SK-N-MC (cell line): ENCODE measurements around the gene SH2D1A.

Experiments used
- DNase-seq: peaks from one replicate; pipeline ENCODE4 v3.0.0-alpha.2; 2011; ENCODE audit warnings: low read depth, low spot score
- H3K27ac ChIP-seq: fragments of 200-600 bp; sonication (generic); 2 replicates; pipeline ENCODE4 v1.5.1; 2016; ENCODE audit warnings: mixed run types
- H3K36me3 ChIP-seq: fragments of 200-600 bp; sonication (generic); 2 replicates; pipeline ENCODE4 v1.6.1; 2017; ENCODE audit warnings: antibody characterized with exemption, low read length, mixed read lengths; ENCODE audit not compliant: insufficient read depth
- H3K4me3 ChIP-seq: fragments of 200-600 bp; sonication (generic); 2 replicates; pipeline ENCODE4 v1.5.1; 2016
- H3K9ac ChIP-seq: fragments of 200-600 bp; sonication (generic); 2 replicates; pipeline ENCODE4 v1.8.0; 2017; ENCODE audit warnings: mixed run types, mixed read lengths; ENCODE audit not compliant: insufficient read length
- H3K9me3 ChIP-seq: fragments of 200-600 bp; sonication (generic); 2 replicates; pipeline ENCODE4 v1.6.1; 2017; ENCODE audit warnings: low read depth, mild to moderate bottlenecking, antibody characterized with exemption, low read length, moderate library complexity, mixed read lengths
- EZH2 ChIP-seq: fragments of 200-600 bp; sonication (generic); IDR thresholded peaks from one replicate; pipeline ENCODE4 v1.6.1; 2017; ENCODE audit warnings: antibody characterized with exemption
- FOXP2 ChIP-seq: optimal IDR thresholded peaks from 2 replicates; pipeline ENCODE3; 2011; ENCODE audit warnings: mild to moderate bottlenecking, moderate library complexity; ENCODE audit not compliant: insufficient read depth; ENCODE audit errors: extremely low read length, control extremely low read depth
- POLR2AphosphoS5 ChIP-seq: IDR thresholded peaks from 2 replicates; pipeline ENCODE4 v1.6.1; 2012; ENCODE audit warnings: mild to moderate bottlenecking, low read depth, low read length, borderline replicate concordance

Gene SH2D1A

DNA sequence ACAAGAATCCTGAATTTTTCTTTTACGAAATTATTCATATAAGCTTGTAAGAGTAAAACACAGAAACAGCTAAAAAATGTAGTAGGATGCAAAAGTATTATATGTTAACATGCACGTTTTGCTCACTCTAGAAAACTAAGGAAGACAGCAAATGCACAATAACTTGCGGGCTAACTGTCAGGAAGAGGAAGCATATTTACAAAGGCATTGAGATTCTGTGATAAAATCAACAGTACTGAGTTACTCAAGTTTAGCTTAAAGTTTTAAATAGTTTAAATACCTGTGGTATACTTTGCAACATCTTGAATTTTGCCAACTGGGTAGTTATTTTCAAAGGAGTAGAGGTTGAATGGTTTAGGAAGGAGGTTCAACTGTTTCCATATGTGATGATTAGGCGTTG lies 37.0 kb downstream of the SH2D1A start:
- TF ChIP-seq EZH2, result no peak
- no peak for TF ChIP-seq FOXP2
- TF ChIP-seq POLR2AphosphoS5, result no peak

GRCh38 chrX:124386401-124386800 lies 40.0 kb downstream of the SH2D1A start:
- DNase-seq, result no peak
- H3K27ac ChIP-seq, result no peak overlapping the region

More for the DNA sequence above, 37.0 kb downstream of the SH2D1A start:
- Histone ChIP-seq H3K9ac (no peak overlapping the region), H3K36me3 (no peaks in the 10 kb centered on the region), H3K27ac (no peak overlapping the region), H3K4me3 (no peak overlapping the region), H3K9me3 (no peaks in the 10 kb centered on the region)
- DNase-seq, result no peak

GRCh38 chrX:124388562-124388961 lies 42.2 kb downstream of the SH2D1A start:
- DNase-seq, result peak; percentile 45
- Histone ChIP-seq H3K9me3 (no peaks in the 10 kb centered on the region), H3K36me3 (no peaks in the 10 kb centered on the region), H3K9ac (no peak overlapping the region), H3K27ac (no peak overlapping the region), H3K4me3 (no peak overlapping the region)
- TF ChIP-seq EZH2, result no peak
- TF ChIP-seq POLR2AphosphoS5, result no peak
- TF ChIP-seq FOXP2, result no peak

More at GRCh38 chrX:124386401-124386800, 40.0 kb downstream of the SH2D1A start:
- TF ChIP-seq POLR2AphosphoS5 (no peak), FOXP2 (no peak), EZH2 (no peak)
- H3K36me3 ChIP-seq, result no peaks in the 10 kb centered on the region
- H3K4me3 ChIP-seq, result no peak overlapping the region
- no peak overlapping the region for H3K9ac ChIP-seq
- no peaks in the 10 kb centered on the region for H3K9me3 ChIP-seq

- Histone ChIP-seq H3K9me3 (no peaks in the 10 kb centered on the region), H3K9ac (no peak overlapping the region), H3K4me3 (no peak overlapping the region), H3K36me3 (no peaks in the 10 kb centered on the region), H3K27ac (no peak overlapping the region)
- TF ChIP-seq EZH2 (no peak), POLR2AphosphoS5 (no peak), FOXP2 (no peak)
- DNase-seq, result no peak
Observed at GRCh38 chrX:124392794-124393193, 46.4 kb downstream of the SH2D1A start.

GRCh38 chrX:124393238-124393637 lies 46.9 kb downstream of the SH2D1A start:
- TF ChIP-seq POLR2AphosphoS5 (no peak), FOXP2 (no peak), EZH2 (no peak)
- H3K9ac ChIP-seq, result no peak overlapping the region
- no peaks in the 10 kb centered on the region for H3K9me3 ChIP-seq
- H3K27ac ChIP-seq, result no peak overlapping the region
- no peaks in the 10 kb centered on the region for H3K36me3 ChIP-seq
- no peak overlapping the region for H3K4me3 ChIP-seq
- DNase-seq, result no peak

DNA sequence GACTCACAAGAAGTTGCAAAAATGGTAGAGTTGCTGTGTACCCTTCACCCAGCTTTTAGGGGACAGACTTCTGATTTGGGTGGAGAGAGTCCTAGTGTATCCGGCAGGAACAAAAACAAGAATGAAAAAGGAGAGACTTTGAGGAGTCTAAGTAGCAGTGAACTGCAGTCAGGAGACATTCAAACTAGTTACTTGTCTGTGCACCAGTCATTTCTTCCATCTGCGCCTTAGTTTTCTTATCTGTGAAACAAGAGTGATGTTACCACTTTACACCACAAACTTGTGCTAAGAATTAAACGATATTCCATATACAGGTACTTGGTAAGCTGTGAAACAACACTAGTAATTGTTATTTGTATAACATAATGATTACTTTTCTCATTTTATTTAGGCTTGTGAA lies 47.3 kb downstream of the SH2D1A start:
- no peak overlapping the region for H3K4me3 ChIP-seq

GRCh38 chrX:124395145-124395880 lies 49.0 kb downstream of the SH2D1A start:
- DNase-seq, result no peak
- no peak for TF ChIP-seq POLR2AphosphoS5
- TF ChIP-seq EZH2, result no peak
- TF ChIP-seq FOXP2, result no peak
- Histone ChIP-seq H3K9ac (no peak overlapping the region), H3K4me3 (no peak overlapping the region), H3K27ac (no peak overlapping the region), H3K36me3 (no peaks in the 10 kb centered on the region), H3K9me3 (no peaks in the 10 kb centered on the region)

More for the DNA sequence above, 47.3 kb downstream of the SH2D1A start:
- DNase-seq, result no peak
- H3K36me3 ChIP-seq, result no peaks in the 10 kb centered on the region
- no peaks in the 10 kb centered on the region for H3K9me3 ChIP-seq
- TF ChIP-seq EZH2 (no peak), POLR2AphosphoS5 (no peak), FOXP2 (no peak)
- H3K9ac ChIP-seq, result no peak overlapping the region
- no peak overlapping the region for H3K27ac ChIP-seq

- no peak overlapping the region for H3K9ac ChIP-seq
- no peaks in the 10 kb centered on the region for H3K9me3 ChIP-seq
- no peak for DNase-seq
- no peaks in the 10 kb centered on the region for H3K36me3 ChIP-seq
- no peak for TF ChIP-seq FOXP2
- TF ChIP-seq POLR2AphosphoS5, result no peak
- TF ChIP-seq EZH2, result no peak
- H3K27ac ChIP-seq, result no peak overlapping the region
- H3K4me3 ChIP-seq, result no peak overlapping the region
Observed at GRCh38 chrX:124401696-124402095, 55.3 kb downstream of the SH2D1A start.

DNA sequence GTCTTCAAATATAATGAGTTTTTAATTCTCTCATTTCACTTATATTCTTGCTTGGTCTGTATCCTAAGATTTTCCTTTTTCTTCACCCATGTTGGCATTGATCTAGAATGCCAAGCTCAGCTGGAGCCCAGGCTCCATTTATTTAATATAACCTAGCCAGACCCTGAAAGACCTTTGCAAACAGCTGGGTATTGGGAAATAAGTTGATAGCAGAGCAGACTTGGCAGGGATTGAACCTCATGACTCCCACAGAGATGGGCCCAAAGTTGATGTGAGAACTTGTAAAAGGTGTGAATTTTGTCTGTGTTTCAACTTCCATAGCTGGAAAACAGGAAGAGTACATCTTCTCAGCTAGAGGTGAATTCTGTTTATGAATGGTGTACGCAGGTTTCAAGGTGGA lies 59.5 kb downstream of the SH2D1A start:
- Histone ChIP-seq H3K36me3 (no peaks in the 10 kb centered on the region), H3K9ac (no peak overlapping the region), H3K9me3 (no peaks in the 10 kb centered on the region), H3K4me3 (no peak overlapping the region), H3K27ac (no peak overlapping the region)
- TF ChIP-seq EZH2 (no peak), POLR2AphosphoS5 (no peak), FOXP2 (no peak)
- no peak for DNase-seq
